Calu3 (cell line): ENCODE measurements around the gene ZDHHC4. TPM values are rescaled to one million over a fixed set of nuclear protein-coding genes. Genes with fewer than 3 reads are reported as not detected.
A peak's percentile ranks its signal among the peaks of the same experiment; 100 is the strongest.

Source experiments
- BruUV-seq: library from RNA; stranded (reverse); fragments of 400-500 nt; replicated peaks from 2 replicates; lab custom pipeline; 2021; lab: Mats Ljungman, UMichigan
- CTCF ChIA-PET: fragments of 300-600 bp; sonication (Branson Sonifier 250); formaldehyde crosslinking; loops from one replicate; lab custom pipeline; 2022; ENCODE audit warnings: antibody characterized with exemption; lab: Charles Lee
- DNase-seq: peaks from one replicate; pipeline ENCODE4 v3.0.0; 2022
- H3K27ac Mint-ChIP-seq: one replicate; pipeline ENCODE4 v1.8.0; 2022; ENCODE audit warnings: mixed read lengths; ENCODE audit not compliant: unreplicated experiment
- H3K27me3 Mint-ChIP-seq: one replicate; pipeline ENCODE4 v1.8.0; 2022; ENCODE audit warnings: mixed read lengths; ENCODE audit not compliant: unreplicated experiment
- H3K36me3 Mint-ChIP-seq: one replicate; pipeline ENCODE4 v1.8.0; 2022; ENCODE audit warnings: mild to moderate bottlenecking, moderate library complexity, mixed read lengths; ENCODE audit not compliant: insufficient read depth, unreplicated experiment
- H3K4me1 Mint-ChIP-seq: one replicate; pipeline ENCODE4 v1.8.0; 2022; ENCODE audit warnings: mild to moderate bottlenecking, low read depth, mixed read lengths; ENCODE audit not compliant: unreplicated experiment
- H3K4me3 Mint-ChIP-seq: one replicate; pipeline ENCODE4 v1.8.0; 2022; ENCODE audit warnings: mild to moderate bottlenecking, low read depth, moderate library complexity, mixed read lengths; ENCODE audit not compliant: unreplicated experiment
- H3K9me3 Mint-ChIP-seq: one replicate; pipeline ENCODE4 v1.8.0; 2022; ENCODE audit warnings: low read depth, mixed read lengths; ENCODE audit not compliant: unreplicated experiment
- CTCF ChIP-seq: fragments of 200-600 bp; IDR thresholded peaks from one replicate; pipeline ENCODE4 v1.8.0; 2022; ENCODE audit warnings: antibody characterized with exemption; ENCODE audit not compliant: unreplicated experiment
- intact Hi-C: fragments of 100-400 bp; cut with micrococcal nuclease; formaldehyde crosslinking; loops from one replicate; pipeline ENCODE4 v1.10.0; 2022; ENCODE audit not compliant: unreplicated experiment
- total RNA-seq: library from RNA; stranded (reverse); gene quantifications from 2 replicates; pipeline ENCODE4 v1.2.3, GENCODE V29; 2022

Gene ZDHHC4
- total RNA-seq, 1 experiment from 2014 or later: 83.9 TPM

GRCh38 chr7:6636741-6637543, 59.7 kb downstream of the ZDHHC4 start, which contains the start of gene ZNF316:
Gene ZNF316 (plus strand): TSS chr7:6637318. CDS start chr7:6642410, 5,092 bp downstream.
- H3K9me3 Mint-ChIP-seq: no peaks in the 10 kb centered on the region
- peak; percentile 75 for DNase-seq
- no peak for TF ChIP-seq CTCF
- H3K4me3 Mint-ChIP-seq: peak within 1 kb of the TSS; percentile 76
- peaks cover 47% of the 10 kb centered on the region for H3K36me3 Mint-ChIP-seq
- intact Hi-C loops: no loop called here
- BruUV-seq: no TSS peak
- peak within 1 kb of the TSS; percentile 22 for H3K27ac Mint-ChIP-seq
- no peaks in the 10 kb centered on the region for H3K27me3 Mint-ChIP-seq
- H3K4me1 Mint-ChIP-seq: peaks cover 18% of the 10 kb centered on the region
- CTCF ChIA-PET: no interaction called here

GRCh38 chr7:6637544-6638229, 60.4 kb downstream of the ZDHHC4 start:
- peak overlapping the region; percentile 22 for H3K27ac Mint-ChIP-seq
- no peaks in the 10 kb centered on the region for H3K27me3 Mint-ChIP-seq
- TF ChIP-seq CTCF: peak; percentile 63
- H3K4me3 Mint-ChIP-seq: peak overlapping the region; percentile 76
- CTCF ChIA-PET: interaction anchor here (0.5 kb wide), 1 partner anchor 836 kb away, joined by 4 read pairs; no protein-coding TSS in a partner anchor
- DNase-seq: peak; percentile 71
- H3K36me3 Mint-ChIP-seq: peaks cover 54% of the 10 kb centered on the region
- BruUV-seq: no TSS peak
- H3K9me3 Mint-ChIP-seq: no peaks in the 10 kb centered on the region
- H3K4me1 Mint-ChIP-seq: peaks cover 18% of the 10 kb centered on the region
- intact Hi-C loops: no loop called here

Other genes with a start within 250 kb of the ZDHHC4 start
- gene FAM220A, start 228.5 kb upstream of the ZDHHC4 start, total RNA-seq: 25.3 and 29.7 TPM in 2 replicates
- gene RAC1, start 202.9 kb upstream of the ZDHHC4 start, total RNA-seq: 574 and 592 TPM in 2 replicates
- 36.8 and 38.1 TPM in 2 replicates for gene DAGLB, start 129.5 kb upstream of the ZDHHC4 start, total RNA-seq
- 292 and 301 TPM in 2 replicates for gene KDELR2, start 93.3 kb upstream of the ZDHHC4 start, total RNA-seq
- gene GRID2IP, start 26.0 kb upstream of the ZDHHC4 start, total RNA-seq: 1.2 and 1.4 TPM in 2 replicates
- 34.1 and 35.0 TPM in 2 replicates for gene INTS15, start 12.6 kb downstream of the ZDHHC4 start, total RNA-seq
- 10.1 and 11.4 TPM in 2 replicates for gene ZNF853, start 38.2 kb downstream of the ZDHHC4 start, total RNA-seq
- gene ZNF316, start 59.9 kb downstream of the ZDHHC4 start, total RNA-seq: 48.9 and 49.4 TPM in 2 replicates
- gene ZNF12, start 129.5 kb downstream of the ZDHHC4 start, total RNA-seq: 32.4 and 36.2 TPM in 2 replicates
- 0.29 and 0.71 TPM in 2 replicates for gene RSPH10B2, start 176.6 kb downstream of the ZDHHC4 start, total RNA-seq
- gene CCZ1B, start 248.8 kb downstream of the ZDHHC4 start, total RNA-seq: 108 and 111 TPM in 2 replicates